Neuronal stem cell (in vitro differentiated cells): ENCODE data around the gene HSPG2.

Experiments used
- DNase-seq: peaks from one replicate; pipeline ENCODE4 v3.0.0-alpha.2; 2013; ENCODE audit warnings: low spot score
- H2AFZ ChIP-seq: one replicate; pipeline ENCODE4 v1.6.1; 2013; ENCODE audit warnings: mild to moderate bottlenecking, low read length, inconsistent platforms
- H2AK5ac ChIP-seq: 2 replicates; pipeline ENCODE4 v1.6.1; 2013; ENCODE audit warnings: low read depth, mild to moderate bottlenecking, inconsistent platforms, low read length, moderate library complexity, mixed read lengths
- H2BK120ac ChIP-seq: 2 replicates; pipeline ENCODE4 v1.6.1; 2013; ENCODE audit warnings: low read depth, mild to moderate bottlenecking, inconsistent platforms, low read length, moderate library complexity, mixed read lengths
- H2BK12ac ChIP-seq: one replicate; pipeline ENCODE4 v1.6.1; 2013; ENCODE audit warnings: low read length, inconsistent platforms
- H2BK15ac ChIP-seq: 2 replicates; pipeline ENCODE4 v1.6.1; 2013; ENCODE audit warnings: mild to moderate bottlenecking, low read length, inconsistent platforms, mixed read lengths
- H2BK5ac ChIP-seq: one replicate; pipeline ENCODE4 v1.6.1; 2013; ENCODE audit warnings: inconsistent platforms, mild to moderate bottlenecking, low read length, moderate library complexity
- H3K14ac ChIP-seq: one replicate; pipeline ENCODE4 v1.6.1; 2013; ENCODE audit warnings: low read length, inconsistent platforms
- H3K18ac ChIP-seq: 2 replicates; pipeline ENCODE4 v1.6.1; 2013; ENCODE audit warnings: low read length, inconsistent platforms
- H3K23ac ChIP-seq: 2 replicates; pipeline ENCODE4 v1.6.1; 2013; ENCODE audit warnings: low read depth, mild to moderate bottlenecking, mixed read lengths, low read length, inconsistent platforms; ENCODE audit not compliant: poor library complexity
- H3K27ac ChIP-seq: replicated peaks from 3 replicates; pipeline ENCODE4 v1.5.1; 2013; ENCODE audit warnings: low read length, inconsistent platforms
- H3K27me3 ChIP-seq, 3 experiments: 2 replicates each; pipeline ENCODE4 v1.6.1; 2013; ENCODE audit warnings: low read length in 3 of 3, mild to moderate bottlenecking in 2 of 3, inconsistent platforms in 1 of 3, low read depth in 1 of 3, mixed read lengths in 1 of 3, moderate library complexity in 1 of 3; ENCODE audit not compliant: control insufficient read depth in 3 of 3, insufficient read depth in 3 of 3
- H3K36me3 ChIP-seq, 2 donors: replicated peaks in 1 of 2; 2 replicates each; pipeline ENCODE4 v1.6.1; 2013; ENCODE audit warnings: low read length in 2 of 2; ENCODE audit not compliant: control insufficient read depth in 2 of 2, insufficient read depth in 2 of 2
- H3K4ac ChIP-seq: 2 replicates; pipeline ENCODE4 v1.6.1; 2013; ENCODE audit warnings: inconsistent platforms, mild to moderate bottlenecking, low read length, moderate library complexity
- H3K4me1 ChIP-seq, 2 donors: 1 replicate in 1 of 2; 2 replicates in 1 of 2; pipeline ENCODE4 v1.6.1; 2013; ENCODE audit warnings: low read length in 2 of 2, low read depth in 1 of 2; ENCODE audit not compliant: control insufficient read depth in 2 of 2, insufficient read depth in 1 of 2
- H3K4me2 ChIP-seq: one replicate; pipeline ENCODE4 v1.6.1; 2013; ENCODE audit warnings: mild to moderate bottlenecking, low read length, inconsistent platforms; ENCODE audit not compliant: insufficient read depth, poor library complexity, severe bottlenecking
- H3K4me3 ChIP-seq, 2 donors: 2 replicates each; pipeline ENCODE4 v1.5.1; 2013; ENCODE audit warnings: low read length in 2 of 2, mild to moderate bottlenecking in 2 of 2, inconsistent platforms in 1 of 2, moderate library complexity in 1 of 2
- H3K79me1 ChIP-seq: one replicate; pipeline ENCODE4 v1.6.1; 2013; ENCODE audit warnings: low read depth, mild to moderate bottlenecking, inconsistent platforms, low read length, moderate library complexity
- H3K9ac ChIP-seq: one replicate; pipeline ENCODE4 v1.6.1; 2013; ENCODE audit warnings: mild to moderate bottlenecking, low read depth, low read length, inconsistent platforms; ENCODE audit not compliant: poor library complexity
- H3K9me3 ChIP-seq, 2 donors: replicated peaks in 1 of 2; 2 replicates each; pipeline versions ENCODE3 to v1.6.1; 2013; ENCODE audit warnings: low read length in 2 of 2, mild to moderate bottlenecking in 2 of 2, inconsistent platforms in 1 of 2, low read depth in 1 of 2, mixed read lengths in 1 of 2, moderate library complexity in 1 of 2; ENCODE audit not compliant: control insufficient read depth in 2 of 2, insufficient read depth in 1 of 2
- H4K8ac ChIP-seq: one replicate; pipeline ENCODE4 v1.6.1; 2013; ENCODE audit warnings: low read depth, mild to moderate bottlenecking, inconsistent platforms, low read length, moderate library complexity
- H4K91ac ChIP-seq: one replicate; pipeline ENCODE4 v1.6.1; 2013; ENCODE audit warnings: low read length, low read depth, mild to moderate bottlenecking, inconsistent platforms; ENCODE audit not compliant: poor library complexity
- WGBS, 2 donors: extraction: QIAGEN DNeasy Blood & Tissue Kit; methylation state at CpG; one replicate each; pipeline ENCODE4 v1.1.7; 2013; ENCODE audit warnings: missing lambda C conversion rate in 2 of 2, mixed read lengths in 1 of 2; ENCODE audit not compliant: insufficient read length in 2 of 2, insufficient replicate concordance in 1 of 2; ENCODE audit errors: extremely low coverage in 2 of 2; 5-methylcytosine and 5-hydroxymethylcytosine counted together

Gene HSPG2

GRCh38 chr1:21956720-21957552, 19.8 kb upstream of the HSPG2 start:
- no peak overlapping the region for H3K4me3 ChIP-seq
- no peak overlapping the region for H2AFZ ChIP-seq
- H3K4me1 ChIP-seq = peaks cover 15 to 16% of the 10 kb centered on the region in 2 donors
- peak overlapping the region; percentile 91 for H3K14ac ChIP-seq
- H2BK12ac ChIP-seq = peak overlapping the region; percentile 64
- H2AK5ac ChIP-seq = peak overlapping the region; percentile 91
- no peak overlapping the region for H3K27ac ChIP-seq
- no peaks in the 10 kb centered on the region for H3K36me3 ChIP-seq
- no peak overlapping the region for H4K91ac ChIP-seq
- no peaks in the 10 kb centered on the region for H3K9me3 ChIP-seq
- peak overlapping the region; percentile 83 for H2BK5ac ChIP-seq
- H3K9ac ChIP-seq = no peak overlapping the region
- H3K18ac ChIP-seq = peak overlapping the region; percentile 93
- H3K23ac ChIP-seq = no peak overlapping the region
- H3K79me1 ChIP-seq = no peaks in the 10 kb centered on the region
- peak overlapping the region; percentile 67 for H2BK15ac ChIP-seq
- DNase-seq = no peak
- peak overlapping the region; percentile 42 for H3K4ac ChIP-seq
- H2BK120ac ChIP-seq = no peak overlapping the region
- no CpG with 5 or more reads among the region's 18 CpGs for WGBS, 2 donors
- no peak overlapping the region for H4K8ac ChIP-seq
- H3K27me3 ChIP-seq = no peaks in the 10 kb centered on the region
- H3K4me2 ChIP-seq = no peak overlapping the region

GRCh38 chr1:21955501-21956281, 18.6 kb upstream of the HSPG2 start:
- H2AK5ac ChIP-seq = peak overlapping the region; percentile 96
- peak overlapping the region; percentile 77 for H2AFZ ChIP-seq
- H3K27ac ChIP-seq = no peak overlapping the region
- no peak overlapping the region for H2BK120ac ChIP-seq
- peaks cover 0 to 10% (median 0%) of the 10 kb centered on the region in 3 experiments for H3K27me3 ChIP-seq
- peak overlapping the region; percentile 31 for H3K4ac ChIP-seq
- H2BK15ac ChIP-seq = peak overlapping the region; percentile 54
- H3K4me3 ChIP-seq = no peak overlapping the region
- H2BK5ac ChIP-seq = peak overlapping the region; percentile 83
- no peaks in the 10 kb centered on the region for H3K9me3 ChIP-seq
- no peak overlapping the region for H3K9ac ChIP-seq
- no CpG with 5 or more reads among the region's 9 CpGs for WGBS, 2 donors
- no peak overlapping the region for H4K91ac ChIP-seq
- H3K36me3 ChIP-seq = no peaks in the 10 kb centered on the region
- no peak overlapping the region for H3K4me2 ChIP-seq
- peak overlapping the region; percentile 52 for H4K8ac ChIP-seq
- H3K4me1 ChIP-seq = peaks cover 15 to 16% of the 10 kb centered on the region in 2 donors
- H3K23ac ChIP-seq = no peak overlapping the region
- no peak overlapping the region for H2BK12ac ChIP-seq
- DNase-seq = no peak
- no peaks in the 10 kb centered on the region for H3K79me1 ChIP-seq
- peak overlapping the region; percentile 79 for H3K18ac ChIP-seq
- no peak overlapping the region for H3K14ac ChIP-seq

- WGBS, 2 donors = no CpG with 5 or more reads among the region's 16 CpGs
- Histone ChIP-seq H3K23ac (no peak overlapping the region), H2AFZ (peak overlapping the region; percentile 77), H2BK15ac (no peak overlapping the region), H3K9me3 (no peaks in the 10 kb centered on the region), H3K4ac (no peak overlapping the region), H3K9ac (no peak overlapping the region), H3K27me3 (peaks cover 0 to 14% (median 0%) of the 10 kb centered on the region in 3 experiments), H3K4me2 (no peak overlapping the region), H2BK5ac (peak overlapping the region; percentile 76), H2BK12ac (no peak overlapping the region), H3K79me1 (no peaks in the 10 kb centered on the region), H3K18ac (peak overlapping the region; percentile 73), H2AK5ac (peak overlapping the region; percentile 96), H3K36me3 (no peaks in the 10 kb centered on the region), H3K4me3 (no peak overlapping the region), H2BK120ac (peak overlapping the region; percentile 73), H3K14ac (no peak overlapping the region), H4K8ac (no peak overlapping the region), H3K4me1 (peaks cover 15 to 16% of the 10 kb centered on the region in 2 donors), H3K27ac (no peak overlapping the region), H4K91ac (no peak overlapping the region)
- DNase-seq = no peak
These were observed 17.9 kb upstream of the HSPG2 start for GRCh38 chr1:21955058-21955457.
